GM18505 (cell line): Measurements from ENCODE around the gene TRPV6.

Experiments used
- ATAC-seq: cut with Tn5 transposase; IDR thresholded peaks from one replicate; pipeline ENCODE4 v1.9.1; 2021; ENCODE audit not compliant: unreplicated experiment
- POLR2A ChIP-seq: IDR thresholded peaks from 4 replicates; pipeline ENCODE4 v1.6.1; 2011; ENCODE audit warnings: borderline replicate concordance; ENCODE audit not compliant: insufficient read depth, insufficient read length; ENCODE audit errors: extremely low read depth

TRPV6 gene

GRCh38 chr7:142914121-142914520 lies 28.6 kb upstream of the TRPV6 start:
- no peak for TF ChIP-seq POLR2A
- no peak for ATAC-seq

- ATAC-seq = no peak
- no peak for TF ChIP-seq POLR2A
These were observed 28.0 kb upstream of the TRPV6 start for GRCh38 chr7:142913566-142913965.

- no peak for ATAC-seq
- no peak for TF ChIP-seq POLR2A
These were observed 27.5 kb upstream of the TRPV6 start for GRCh38 chr7:142913051-142913450.

GRCh38 chr7:142910481-142910880 lies 24.9 kb upstream of the TRPV6 start:
- TF ChIP-seq POLR2A = no peak
- no peak for ATAC-seq

GRCh38 chr7:142910031-142910433 lies 24.5 kb upstream of the TRPV6 start:
- ATAC-seq = no peak

GRCh38 chr7:142908921-142909890 lies 23.7 kb upstream of the TRPV6 start:
- no peak for TF ChIP-seq POLR2A
- ATAC-seq = no peak

More at GRCh38 chr7:142910031-142910433, 24.5 kb upstream of the TRPV6 start:
- TF ChIP-seq POLR2A = no peak

- no peak for ATAC-seq
These were observed 22.7 kb upstream of the TRPV6 start for GRCh38 chr7:142908290-142908689.

GRCh38 chr7:142906643-142907042 lies 21.1 kb upstream of the TRPV6 start:
- no peak for TF ChIP-seq POLR2A
- no peak for ATAC-seq

More at GRCh38 chr7:142908290-142908689, 22.7 kb upstream of the TRPV6 start:
- TF ChIP-seq POLR2A = no peak

- TF ChIP-seq POLR2A = no peak
- ATAC-seq = no peak
These were observed 20.2 kb upstream of the TRPV6 start for GRCh38 chr7:142905759-142906158.

- ATAC-seq = no peak
- TF ChIP-seq POLR2A = no peak
These were observed 18.6 kb upstream of the TRPV6 start for GRCh38 chr7:142904128-142904527.

GRCh38 chr7:142901426-142902259 lies 16.1 kb upstream of the TRPV6 start:
- no peak for ATAC-seq
- TF ChIP-seq POLR2A = no peak

GRCh38 chr7:142899661-142900060 lies 14.1 kb upstream of the TRPV6 start:
- TF ChIP-seq POLR2A = no peak
- ATAC-seq = no peak

GRCh38 chr7:142898377-142899170 lies 13.0 kb upstream of the TRPV6 start:
- no peak for ATAC-seq
- TF ChIP-seq POLR2A = no peak
